ENCODE data around the gene ABLIM1.

Gene ABLIM1

DNA sequence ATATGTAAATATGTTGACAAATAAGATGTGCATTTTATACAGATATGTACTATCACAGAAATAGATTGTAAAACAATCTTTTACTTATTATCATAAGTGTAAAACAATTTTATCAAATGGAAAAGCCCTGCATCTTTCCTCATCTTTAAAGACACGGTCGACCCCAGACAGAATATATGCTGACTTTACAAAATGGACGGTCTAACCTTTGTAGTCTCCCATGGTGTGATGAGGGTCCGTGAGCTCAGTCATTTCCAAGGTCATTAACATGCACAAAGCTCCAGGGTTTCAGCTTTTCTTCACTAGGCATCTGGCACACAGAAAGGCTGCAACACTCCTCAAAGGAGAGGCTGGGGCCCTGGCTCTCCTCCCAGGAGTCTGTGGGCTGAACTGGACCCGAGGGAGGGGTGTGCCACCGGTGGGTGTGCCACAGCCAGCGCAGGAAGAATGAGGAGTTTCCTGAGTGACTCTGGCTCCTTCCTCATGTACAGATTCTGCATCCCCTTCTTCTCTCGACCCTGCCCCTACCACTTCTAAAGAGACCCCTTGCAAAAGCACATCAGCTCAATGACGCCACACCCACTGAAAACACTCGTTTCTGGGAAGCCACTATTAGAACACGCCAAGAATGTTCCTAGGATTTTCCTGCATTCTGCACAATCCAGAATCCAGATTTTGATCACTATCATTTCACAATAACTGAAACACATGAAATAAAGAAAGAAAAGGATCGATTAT is 26.2 kb upstream of the ABLIM1 start:
- Mint-ChIP-seq H3K4me1 (ENCODE audit: low read depth) (no peaks in the 10 kb centered on the region), H3K27ac (no peak overlapping the region), H3K27me3 (no peaks in the 10 kb centered on the region), H3K36me3 (ENCODE audit: low read depth) (no peaks in the 10 kb centered on the region), H3K4me3 (no peak overlapping the region), H3K9me3 (no peaks in the 10 kb centered on the region)

DNA sequence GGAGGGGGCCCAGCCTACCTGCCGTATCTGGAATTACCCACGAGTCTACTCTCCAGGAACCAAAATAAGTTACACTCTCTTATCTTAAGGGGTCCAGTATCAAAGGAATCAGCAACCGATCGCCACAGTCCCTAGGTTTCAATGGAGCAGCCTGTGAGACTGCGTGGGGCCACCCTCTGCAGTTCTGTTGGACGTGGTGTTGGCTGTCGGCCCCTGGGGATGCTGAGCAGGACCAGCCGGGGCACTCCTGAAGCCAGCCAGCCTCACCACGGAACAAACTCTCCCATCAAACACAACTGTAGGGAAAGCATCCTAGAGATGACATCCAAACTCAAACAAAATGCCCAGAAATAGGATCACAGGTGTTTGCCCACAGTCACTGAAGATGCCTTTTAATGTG is 25.5 kb upstream of the ABLIM1 start:
- Mint-ChIP-seq H3K4me1 (ENCODE audit: low read depth) (no peaks in the 10 kb centered on the region), H3K9me3 (no peaks in the 10 kb centered on the region), H3K27ac (no peak overlapping the region), H3K27me3 (no peaks in the 10 kb centered on the region), H3K4me3 (no peak overlapping the region), H3K36me3 (ENCODE audit: low read depth) (no peaks in the 10 kb centered on the region)

DNA sequence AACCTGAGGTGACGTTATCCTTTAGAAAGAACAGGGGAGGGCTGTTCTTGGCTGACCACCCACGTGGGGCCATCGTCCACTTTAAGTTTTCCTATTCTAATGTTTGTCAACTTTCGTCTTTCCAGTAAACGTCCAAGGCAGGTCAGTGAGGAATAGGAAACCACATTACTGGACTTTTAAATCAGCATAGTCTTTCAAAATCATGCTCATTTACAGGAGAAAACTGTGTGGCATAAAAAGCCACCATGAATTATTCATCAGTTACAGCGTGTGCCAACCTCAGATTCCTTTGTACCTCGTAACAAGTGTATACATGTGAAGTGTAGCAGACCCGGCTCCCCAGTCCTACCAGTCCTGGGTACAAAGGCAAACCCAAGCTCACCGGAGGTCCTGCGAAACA is 25.1 kb upstream of the ABLIM1 start:
- Mint-ChIP-seq H3K27me3 (no peaks in the 10 kb centered on the region), H3K27ac (no peak overlapping the region), H3K36me3 (ENCODE audit: low read depth) (no peaks in the 10 kb centered on the region), H3K4me1 (ENCODE audit: low read depth) (no peaks in the 10 kb centered on the region), H3K9me3 (no peaks in the 10 kb centered on the region), H3K4me3 (no peak overlapping the region)

DNA sequence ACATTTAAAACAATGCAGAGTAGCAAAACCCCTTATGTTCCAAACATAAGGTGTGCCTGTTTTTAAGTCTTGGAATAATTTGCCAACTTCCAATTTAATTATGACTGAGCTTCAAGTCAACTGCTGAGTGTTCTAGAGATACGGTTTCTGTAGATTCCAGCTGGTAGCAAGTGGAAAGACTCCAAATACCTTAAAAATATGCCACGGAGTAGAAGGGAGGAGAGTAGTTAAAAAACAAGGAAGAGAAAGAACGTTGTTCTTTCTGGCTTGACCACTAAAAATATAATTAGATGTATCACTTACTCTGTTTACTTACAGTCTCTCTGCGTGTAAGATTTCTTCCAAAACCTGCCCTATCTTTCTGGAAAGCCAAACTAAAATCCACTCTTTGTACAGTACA is 24.5 kb upstream of the ABLIM1 start:
- Mint-ChIP-seq H3K4me3 (no peak overlapping the region), H3K27me3 (no peaks in the 10 kb centered on the region), H3K36me3 (ENCODE audit: low read depth) (no peaks in the 10 kb centered on the region), H3K9me3 (no peaks in the 10 kb centered on the region), H3K4me1 (ENCODE audit: low read depth) (no peaks in the 10 kb centered on the region), H3K27ac (no peak overlapping the region)

DNA sequence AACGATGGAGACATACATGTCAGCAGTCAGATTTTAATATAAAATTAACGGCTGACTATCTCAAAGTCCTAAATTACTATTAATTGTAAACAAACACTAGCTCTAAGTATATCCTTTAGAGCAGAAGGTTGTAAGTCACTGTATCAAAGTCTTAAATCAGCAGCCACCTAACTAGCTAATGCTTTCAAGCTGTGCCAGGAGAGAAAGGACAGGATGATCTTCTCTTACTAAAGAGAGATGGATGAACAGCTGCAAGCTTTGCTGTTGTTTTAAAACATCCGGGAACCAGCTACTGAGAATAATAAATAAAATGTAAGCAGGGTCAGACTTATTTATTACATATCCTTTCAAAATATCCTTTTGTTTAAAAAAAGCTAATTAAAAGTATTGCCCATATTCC is 24.0 kb upstream of the ABLIM1 start:
- Mint-ChIP-seq H3K27ac (no peak overlapping the region), H3K4me1 (ENCODE audit: low read depth) (no peaks in the 10 kb centered on the region), H3K36me3 (ENCODE audit: low read depth) (no peaks in the 10 kb centered on the region), H3K9me3 (no peaks in the 10 kb centered on the region), H3K27me3 (no peaks in the 10 kb centered on the region), H3K4me3 (no peak overlapping the region)

DNA sequence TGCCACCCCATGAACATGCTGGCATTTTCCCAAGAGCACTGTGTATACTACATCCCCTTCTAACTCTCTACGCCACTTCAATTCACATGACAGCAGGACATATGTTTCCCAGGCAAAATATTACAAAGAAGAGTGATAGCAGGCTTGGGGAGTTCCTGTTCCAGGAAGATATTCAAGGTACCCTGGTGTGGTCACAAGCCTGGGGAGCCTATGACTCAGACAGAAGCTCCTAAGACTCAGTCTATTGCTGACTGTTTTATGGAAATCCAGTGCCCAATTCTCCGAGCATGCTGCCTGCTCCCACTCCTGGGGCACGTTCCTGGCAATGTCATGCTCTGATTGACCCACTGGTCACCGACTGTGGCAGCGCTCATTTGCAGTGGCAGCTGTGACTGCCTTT is 23.5 kb upstream of the ABLIM1 start:
- no peaks in the 10 kb centered on the region for H3K4me1 Mint-ChIP-seq (ENCODE audit: low read depth)
- no peaks in the 10 kb centered on the region for H3K36me3 Mint-ChIP-seq (ENCODE audit: low read depth)
- no peak overlapping the region for H3K4me3 Mint-ChIP-seq
- no peak overlapping the region for H3K27ac Mint-ChIP-seq
- no peaks in the 10 kb centered on the region for H3K27me3 Mint-ChIP-seq
- H3K9me3 Mint-ChIP-seq = no peaks in the 10 kb centered on the region

DNA sequence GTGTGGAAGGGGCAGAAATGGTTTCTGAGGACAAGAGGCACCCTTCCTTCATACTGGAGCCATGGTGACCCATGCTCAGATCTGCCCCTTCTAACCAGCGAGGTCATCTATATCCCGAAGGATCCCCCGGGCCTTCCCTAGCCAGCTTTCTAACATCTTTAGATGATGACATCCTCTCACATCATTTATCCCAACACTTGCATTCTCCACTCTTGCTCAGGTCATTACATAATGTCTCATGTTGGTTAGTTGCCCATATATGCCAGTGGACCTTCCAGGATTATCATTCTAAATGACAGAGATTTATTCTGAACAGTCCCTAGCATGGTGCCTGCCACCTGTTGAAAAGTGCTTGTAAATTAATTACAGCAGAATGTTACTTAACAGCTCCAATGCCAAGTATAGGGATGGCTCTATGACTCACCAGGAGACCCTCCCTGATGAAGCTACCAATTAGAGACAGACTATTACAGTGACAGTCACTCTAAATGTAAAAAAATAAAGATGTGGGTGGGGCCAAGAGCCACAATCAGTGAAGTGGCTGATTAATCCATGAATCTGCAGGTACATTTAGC is 22.6 kb upstream of the ABLIM1 start:
- no peak overlapping the region for H3K4me3 Mint-ChIP-seq

DNA sequence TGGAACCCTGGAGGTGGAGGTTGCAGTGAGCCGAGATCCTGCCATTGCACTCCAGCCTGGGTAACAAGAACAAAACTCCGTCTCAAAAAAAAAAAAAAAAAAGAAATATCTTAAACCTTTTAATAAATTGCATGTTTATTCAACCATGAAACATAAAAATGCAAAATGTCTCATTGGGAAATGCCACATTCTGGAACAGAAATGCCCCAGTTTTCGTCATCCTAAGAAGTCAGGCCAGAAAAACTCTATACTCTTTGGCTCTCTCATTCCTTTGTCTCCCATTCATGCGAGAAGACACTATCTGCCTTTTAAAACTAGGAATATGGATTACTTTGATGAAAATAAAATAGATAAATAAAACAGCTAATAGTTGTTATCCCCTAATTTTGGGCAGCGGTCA is 21.5 kb upstream of the ABLIM1 start:
- no peak overlapping the region for H3K27ac Mint-ChIP-seq
- no peaks in the 10 kb centered on the region for H3K9me3 Mint-ChIP-seq
- H3K36me3 Mint-ChIP-seq (ENCODE audit: low read depth) = no peaks in the 10 kb centered on the region
- no peak overlapping the region for H3K4me3 Mint-ChIP-seq
- no peaks in the 10 kb centered on the region for H3K27me3 Mint-ChIP-seq
- H3K4me1 Mint-ChIP-seq (ENCODE audit: low read depth) = no peaks in the 10 kb centered on the region

More for the DNA sequence above, 22.6 kb upstream of the ABLIM1 start:
- no peaks in the 10 kb centered on the region for H3K27me3 Mint-ChIP-seq
- no peaks in the 10 kb centered on the region for H3K9me3 Mint-ChIP-seq
- H3K4me1 Mint-ChIP-seq (ENCODE audit: low read depth) = no peaks in the 10 kb centered on the region
- no peak overlapping the region for H3K27ac Mint-ChIP-seq
- H3K36me3 Mint-ChIP-seq (ENCODE audit: low read depth) = no peaks in the 10 kb centered on the region

DNA sequence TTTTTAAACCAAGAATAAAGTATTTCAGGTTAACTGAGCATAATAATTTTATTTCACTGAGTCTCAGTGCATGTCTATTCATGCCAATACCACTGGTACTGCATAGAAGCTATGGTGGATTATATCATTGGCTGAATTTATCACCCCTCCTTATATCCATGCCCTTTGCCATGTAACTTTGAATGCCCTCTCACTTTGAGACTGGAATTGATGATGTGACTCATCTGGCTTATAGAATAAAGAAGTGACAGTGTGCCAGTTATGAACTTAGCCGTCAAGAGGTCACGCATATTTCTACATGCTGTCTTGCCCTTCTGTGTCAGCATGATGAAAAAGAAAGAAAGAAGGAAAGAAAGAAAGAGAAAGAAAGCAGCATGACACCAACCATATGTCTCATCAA is 20.7 kb upstream of the ABLIM1 start:
- Mint-ChIP-seq H3K4me3 (no peak overlapping the region), H3K27ac (no peak overlapping the region), H3K4me1 (ENCODE audit: low read depth) (no peaks in the 10 kb centered on the region), H3K9me3 (no peaks in the 10 kb centered on the region), H3K36me3 (ENCODE audit: low read depth) (no peaks in the 10 kb centered on the region), H3K27me3 (no peaks in the 10 kb centered on the region)

DNA sequence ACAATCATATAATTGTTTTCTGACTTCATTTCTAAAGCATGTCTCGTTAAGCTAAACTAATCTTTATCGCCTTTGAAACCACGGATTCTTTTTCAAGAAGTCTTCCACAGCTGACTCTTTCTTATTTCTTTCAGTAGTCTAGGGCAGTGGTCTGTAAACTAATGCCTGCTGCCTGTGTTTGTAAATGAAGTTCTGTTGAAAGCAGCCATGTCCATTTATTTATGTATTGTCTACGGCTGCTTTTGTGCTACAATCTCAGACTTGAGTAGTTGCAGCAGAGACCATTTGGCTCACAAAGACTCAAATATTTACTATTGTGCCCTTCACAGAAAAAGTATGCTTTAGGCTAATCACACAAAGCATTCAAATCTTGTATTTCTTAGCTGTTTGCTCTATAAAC is 20.3 kb upstream of the ABLIM1 start:
- no peaks in the 10 kb centered on the region for H3K36me3 Mint-ChIP-seq (ENCODE audit: low read depth)
- no peaks in the 10 kb centered on the region for H3K27me3 Mint-ChIP-seq
- no peak overlapping the region for H3K27ac Mint-ChIP-seq
- H3K4me3 Mint-ChIP-seq = no peak overlapping the region
- H3K4me1 Mint-ChIP-seq (ENCODE audit: low read depth) = no peaks in the 10 kb centered on the region
- no peaks in the 10 kb centered on the region for H3K9me3 Mint-ChIP-seq

DNA sequence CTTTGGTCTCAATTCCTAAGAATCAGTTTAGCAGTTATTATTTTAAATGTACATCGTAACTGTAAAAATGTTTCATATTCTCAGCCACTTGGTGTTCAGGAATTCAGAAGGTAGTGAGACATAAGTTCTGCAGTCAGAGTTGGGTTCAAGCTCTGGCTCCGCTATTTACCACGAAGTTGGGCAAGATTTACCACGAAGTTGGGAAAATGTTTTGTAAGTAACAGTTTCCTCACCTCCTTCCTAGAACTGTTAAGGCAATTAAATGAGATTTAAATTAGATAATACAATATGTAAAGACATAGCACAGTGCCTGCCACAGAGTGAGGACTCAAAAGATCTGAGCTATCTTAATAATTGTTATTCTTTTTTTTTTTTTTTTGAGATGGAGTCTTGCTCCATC is 16.3 kb upstream of the ABLIM1 start:
- H3K27me3 Mint-ChIP-seq = no peaks in the 10 kb centered on the region
- no peak overlapping the region for H3K27ac Mint-ChIP-seq
- no peaks in the 10 kb centered on the region for H3K9me3 Mint-ChIP-seq
- H3K4me3 Mint-ChIP-seq = no peak overlapping the region
- no peaks in the 10 kb centered on the region for H3K4me1 Mint-ChIP-seq (ENCODE audit: low read depth)
- H3K36me3 Mint-ChIP-seq (ENCODE audit: low read depth) = no peaks in the 10 kb centered on the region

DNA sequence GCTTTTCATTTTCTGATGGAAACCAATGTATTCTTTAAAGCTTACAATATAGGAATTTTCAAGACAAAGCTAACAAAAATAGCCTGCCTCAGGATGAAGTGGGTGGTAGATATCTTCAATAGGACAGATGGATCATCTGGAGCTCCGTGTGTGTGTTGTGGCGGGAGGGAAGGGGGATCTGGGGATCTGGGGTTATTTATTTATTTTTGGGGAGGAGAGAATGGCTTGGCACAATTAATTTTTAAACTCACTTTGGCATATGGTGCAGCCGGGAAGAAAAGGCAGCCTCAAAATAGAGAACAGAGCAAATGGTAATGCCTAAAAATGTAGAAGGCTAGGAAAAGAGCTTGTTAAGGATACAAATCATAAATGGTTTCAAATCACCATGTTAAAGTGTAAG is 11.6 kb upstream of the ABLIM1 start:
- H3K27me3 Mint-ChIP-seq = no peaks in the 10 kb centered on the region
- H3K4me1 Mint-ChIP-seq (ENCODE audit: low read depth) = no peaks in the 10 kb centered on the region
- no peak overlapping the region for H3K4me3 Mint-ChIP-seq
- H3K9me3 Mint-ChIP-seq = no peaks in the 10 kb centered on the region
- H3K27ac Mint-ChIP-seq = no peak overlapping the region
- H3K36me3 Mint-ChIP-seq (ENCODE audit: low read depth) = no peaks in the 10 kb centered on the region

DNA sequence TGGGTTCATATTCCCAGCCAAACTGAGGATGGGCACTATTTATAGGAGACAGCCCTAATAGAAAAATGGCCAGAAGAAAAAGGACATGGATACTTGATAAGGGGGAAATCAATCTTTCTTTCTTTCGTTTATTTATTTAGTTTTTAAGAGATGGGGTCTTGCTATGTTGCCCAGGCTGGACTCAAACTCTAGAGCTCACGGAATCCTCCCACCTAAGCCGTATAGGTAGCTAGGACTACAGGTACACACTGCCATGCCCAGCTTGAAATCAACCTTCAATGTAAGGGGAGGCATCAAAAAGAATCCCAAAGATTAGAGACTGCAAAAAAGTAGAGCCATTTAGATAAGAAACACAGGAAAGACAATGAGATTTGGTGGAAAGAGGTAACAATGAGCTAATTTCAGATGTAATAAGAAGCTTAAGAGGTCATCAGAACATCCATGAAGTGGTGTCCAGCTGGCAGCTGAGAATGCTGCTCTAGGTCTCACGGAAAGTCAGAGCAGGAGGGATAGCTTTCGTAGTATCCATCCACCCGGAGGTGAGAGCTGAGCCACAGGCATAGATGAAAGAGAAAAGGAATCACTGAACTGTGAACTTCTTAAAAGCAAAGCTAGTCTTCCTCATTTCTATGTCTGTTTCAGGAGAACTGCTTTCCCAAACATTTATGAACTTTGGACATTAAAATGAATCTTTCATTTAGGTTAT is 10.5 kb upstream of the ABLIM1 start:
- no peaks in the 10 kb centered on the region for H3K27me3 Mint-ChIP-seq
- no peak overlapping the region for H3K4me3 Mint-ChIP-seq
- no peaks in the 10 kb centered on the region for H3K4me1 Mint-ChIP-seq (ENCODE audit: low read depth)
- H3K36me3 Mint-ChIP-seq (ENCODE audit: low read depth) = no peaks in the 10 kb centered on the region
- H3K9me3 Mint-ChIP-seq = no peaks in the 10 kb centered on the region
- no peak overlapping the region for H3K27ac Mint-ChIP-seq

DNA sequence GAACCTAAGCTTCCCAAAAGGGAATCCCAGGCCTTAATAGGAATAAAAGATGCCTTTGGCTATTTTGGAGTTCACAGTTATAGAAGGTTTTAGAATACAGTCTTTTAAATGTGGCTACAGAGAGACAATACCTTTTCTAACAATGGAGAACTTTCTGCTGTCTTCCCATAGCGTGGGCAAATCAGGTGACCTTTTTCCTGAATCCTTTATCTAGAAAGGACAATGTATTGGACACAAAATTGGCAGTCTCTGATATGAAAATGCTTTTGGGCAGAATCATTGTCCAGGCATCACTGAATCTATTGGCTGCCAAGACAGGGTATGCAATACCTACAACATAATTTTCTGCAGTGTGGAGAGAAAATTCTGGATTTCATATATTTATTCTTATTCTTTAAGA is 7.8 kb upstream of the ABLIM1 start:
- Mint-ChIP-seq H3K27ac (no peak overlapping the region), H3K4me3 (no peak overlapping the region), H3K27me3 (no peaks in the 10 kb centered on the region), H3K36me3 (ENCODE audit: low read depth) (no peaks in the 10 kb centered on the region), H3K9me3 (no peaks in the 10 kb centered on the region), H3K4me1 (ENCODE audit: low read depth) (no peaks in the 10 kb centered on the region)

DNA sequence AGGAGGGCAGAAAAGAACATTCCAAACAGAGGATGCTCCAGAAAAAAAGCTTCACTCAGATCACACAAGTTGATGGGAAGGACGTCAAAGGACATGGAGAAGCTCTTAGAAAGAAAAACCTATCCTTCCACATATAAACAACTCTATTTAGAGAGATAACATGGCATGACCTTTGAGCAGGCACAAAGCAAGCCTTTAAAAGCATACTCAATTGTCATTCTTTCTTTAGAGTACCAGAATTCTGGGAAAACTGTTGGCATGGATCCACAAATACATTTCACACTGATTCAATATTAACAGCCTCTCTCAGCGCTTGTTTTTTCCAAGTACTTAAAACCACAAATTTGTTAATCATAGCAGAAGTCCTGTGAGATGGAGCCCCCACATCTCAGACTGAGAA is 7.3 kb upstream of the ABLIM1 start:
- H3K27me3 Mint-ChIP-seq = no peaks in the 10 kb centered on the region

DNA sequence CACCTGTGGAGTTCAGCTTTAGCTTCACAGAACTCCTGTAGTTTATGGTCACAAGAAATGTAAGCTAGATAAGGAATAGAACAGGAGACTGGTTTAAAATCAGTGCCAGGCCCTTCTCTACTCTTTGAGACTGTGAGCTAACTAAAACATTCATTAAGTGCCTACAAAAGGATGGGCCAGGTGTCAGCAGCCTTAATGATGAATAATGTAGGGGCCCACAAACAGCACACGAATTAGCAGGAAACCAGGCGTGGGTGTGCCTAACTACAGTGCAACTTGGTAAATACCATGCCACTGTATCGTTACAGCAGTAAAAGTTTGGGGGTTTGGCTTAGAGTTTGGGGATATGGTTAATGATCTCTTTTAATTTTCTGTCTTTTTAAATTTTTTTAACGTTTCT is 6.1 kb upstream of the ABLIM1 start:
- Mint-ChIP-seq H3K4me3 (no peak overlapping the region), H3K27me3 (no peaks in the 10 kb centered on the region)

More for the DNA sequence above, 7.3 kb upstream of the ABLIM1 start:
- Mint-ChIP-seq H3K9me3 (no peaks in the 10 kb centered on the region), H3K27ac (no peak overlapping the region), H3K4me1 (ENCODE audit: low read depth) (no peaks in the 10 kb centered on the region), H3K4me3 (no peak overlapping the region), H3K36me3 (ENCODE audit: low read depth) (no peaks in the 10 kb centered on the region)

More for the DNA sequence above, 6.1 kb upstream of the ABLIM1 start:
- Mint-ChIP-seq H3K4me1 (ENCODE audit: low read depth) (no peaks in the 10 kb centered on the region), H3K9me3 (no peaks in the 10 kb centered on the region), H3K27ac (no peak overlapping the region), H3K36me3 (ENCODE audit: low read depth) (no peaks in the 10 kb centered on the region)
